ENCODE data around the gene SYCN.

SYCN gene

GRCh38 chr19:39156326-39157230, 47.5 kb downstream of the SYCN start:
- no peak overlapping the region for H3K4me3 ChIP-seq (ENCODE audit: insufficient read length, low read depth)
- H3K27me3 ChIP-seq (ENCODE audit: insufficient read depth, insufficient read length): no peaks in the 10 kb centered on the region
- H3K9ac ChIP-seq (ENCODE audit: insufficient read length, low read depth): peak overlapping the region; percentile 36
- peaks cover 16% of the 10 kb centered on the region for H3K36me3 ChIP-seq (ENCODE audit: insufficient read depth, insufficient read length, low read length)
- H3K9me3 ChIP-seq (ENCODE audit: insufficient read depth, low read length): no peaks in the 10 kb centered on the region
- no peak for DNase-seq (ENCODE audit: low read depth, low spot score)
- peaks cover 9% of the 10 kb centered on the region for H3K4me1 ChIP-seq (ENCODE audit: insufficient read depth, insufficient read length)
- TF ChIP-seq SUZ12 (IDR thresholded peaks at IDR 0.05; ENCODE audit: extremely low read depth, insufficient read depth, insufficient read length) (no peak), YY1 (IDR thresholded peaks at IDR 0.05; ENCODE audit: insufficient read depth, insufficient read length) (no peak), ZNF274 (IDR thresholded peaks at IDR 0.05; ENCODE audit: low read depth, low read length) (no peak)

- H3K4me3 ChIP-seq (ENCODE audit: insufficient read length, low read depth): no peak overlapping the region
- peaks cover 9% of the 10 kb centered on the region for H3K4me1 ChIP-seq (ENCODE audit: insufficient read depth, insufficient read length)
- H3K9ac ChIP-seq (ENCODE audit: insufficient read length, low read depth): no peak overlapping the region
- TF ChIP-seq SUZ12 (IDR thresholded peaks at IDR 0.05; ENCODE audit: extremely low read depth, insufficient read depth, insufficient read length) (no peak), YY1 (IDR thresholded peaks at IDR 0.05; ENCODE audit: insufficient read depth, insufficient read length) (no peak), ZNF274 (IDR thresholded peaks at IDR 0.05; ENCODE audit: low read depth, low read length) (no peak)
- peaks cover 19% of the 10 kb centered on the region for H3K36me3 ChIP-seq (ENCODE audit: insufficient read depth, insufficient read length, low read length)
- H3K9me3 ChIP-seq (ENCODE audit: insufficient read depth, low read length): no peaks in the 10 kb centered on the region
- DNase-seq (ENCODE audit: low read depth, low spot score): no peak
- H3K27me3 ChIP-seq (ENCODE audit: insufficient read depth, insufficient read length): no peaks in the 10 kb centered on the region
These were observed 48.3 kb downstream of the SYCN start for GRCh38 chr19:39155741-39156140.

DNA sequence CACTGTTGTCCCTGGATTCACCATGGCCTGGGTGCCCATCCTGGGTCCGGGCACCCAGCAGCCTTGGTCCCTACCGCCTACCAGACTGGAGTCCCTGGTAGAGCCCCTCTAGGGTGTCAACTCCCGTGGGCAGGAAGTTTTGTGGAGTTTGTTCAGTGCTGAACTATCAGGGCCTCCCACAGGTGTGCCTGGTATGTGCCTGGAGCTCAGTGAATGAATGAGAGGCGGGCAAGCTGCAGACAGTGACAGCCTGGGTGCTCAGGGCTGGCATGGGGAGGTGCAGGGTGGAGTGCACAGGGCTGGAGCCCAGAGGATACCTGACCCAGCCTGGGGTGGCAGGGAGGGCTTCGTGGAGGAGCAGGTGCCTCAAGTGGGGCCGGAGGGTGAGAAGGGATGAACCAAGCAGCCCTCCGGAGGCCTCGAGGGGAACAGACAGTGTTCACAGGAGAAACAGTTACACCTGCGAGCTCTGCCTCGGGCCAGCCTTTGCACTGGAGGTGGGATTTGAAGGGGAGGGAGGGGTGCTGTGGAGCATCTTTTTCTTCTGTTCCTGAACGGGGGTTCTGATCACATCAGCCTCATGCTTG, 48.9 kb downstream of the SYCN start:
- TF ChIP-seq ZNF274 (IDR thresholded peaks at IDR 0.05; ENCODE audit: low read depth, low read length) (no peak), SUZ12 (IDR thresholded peaks at IDR 0.05; ENCODE audit: extremely low read depth, insufficient read depth, insufficient read length) (no peak), YY1 (IDR thresholded peaks at IDR 0.05; ENCODE audit: insufficient read depth, insufficient read length) (no peak)
- DNase-seq (ENCODE audit: low read depth, low spot score): no peak
- no peaks in the 10 kb centered on the region for H3K27me3 ChIP-seq (ENCODE audit: insufficient read depth, insufficient read length)
- H3K36me3 ChIP-seq (ENCODE audit: insufficient read depth, insufficient read length, low read length): peaks cover 14% of the 10 kb centered on the region
- no peak overlapping the region for H3K4me3 ChIP-seq (ENCODE audit: insufficient read length, low read depth)
- no peaks in the 10 kb centered on the region for H3K9me3 ChIP-seq (ENCODE audit: insufficient read depth, low read length)
- H3K9ac ChIP-seq (ENCODE audit: insufficient read length, low read depth): no peak overlapping the region
- H3K4me1 ChIP-seq (ENCODE audit: insufficient read depth, insufficient read length): peaks cover 9% of the 10 kb centered on the region

DNA sequence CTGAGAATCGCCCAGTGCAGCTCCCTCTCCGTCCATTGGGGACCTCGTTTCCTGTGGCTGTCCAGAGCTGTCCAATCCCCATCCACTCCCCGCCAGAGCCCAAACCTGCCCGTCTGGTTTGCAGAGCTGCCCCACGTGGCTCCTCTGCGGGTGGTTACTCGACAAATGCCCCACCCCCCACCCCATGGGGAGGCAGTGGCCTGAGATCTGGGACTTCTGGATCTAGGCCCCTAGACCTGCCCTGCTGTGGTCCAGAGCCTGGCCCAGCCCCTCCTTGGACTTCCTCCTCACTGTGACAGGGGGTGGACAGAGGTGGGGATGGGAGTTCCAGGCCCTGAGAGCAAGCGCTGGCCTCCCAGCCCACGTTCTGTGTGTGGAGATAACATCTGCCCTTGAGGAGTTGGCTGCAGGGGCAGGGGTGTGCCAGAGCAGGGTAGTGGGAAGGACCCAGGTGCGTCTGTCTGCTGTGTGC, 49.4 kb downstream of the SYCN start:
- no peak for TF ChIP-seq ZNF274 (IDR thresholded peaks at IDR 0.05; ENCODE audit: low read depth, low read length)
- no peak for TF ChIP-seq YY1 (IDR thresholded peaks at IDR 0.05; ENCODE audit: insufficient read depth, insufficient read length)
- TF ChIP-seq SUZ12 (IDR thresholded peaks at IDR 0.05; ENCODE audit: extremely low read depth, insufficient read depth, insufficient read length): no peak
- Histone ChIP-seq H3K4me1 (ENCODE audit: insufficient read depth, insufficient read length) (peaks cover 9% of the 10 kb centered on the region), H3K36me3 (ENCODE audit: insufficient read depth, insufficient read length, low read length) (peaks cover 13% of the 10 kb centered on the region), H3K9ac (ENCODE audit: insufficient read length, low read depth) (no peak overlapping the region), H3K9me3 (ENCODE audit: insufficient read depth, low read length) (no peaks in the 10 kb centered on the region), H3K4me3 (ENCODE audit: insufficient read length, low read depth) (no peak overlapping the region), H3K27me3 (ENCODE audit: insufficient read depth, insufficient read length) (no peaks in the 10 kb centered on the region)
- no peak for DNase-seq (ENCODE audit: low read depth, low spot score)

GRCh38 chr19:39154100-39154628, 49.9 kb downstream of the SYCN start:
- no peak for DNase-seq (ENCODE audit: low read depth, low spot score)
- TF ChIP-seq SUZ12 (IDR thresholded peaks at IDR 0.05; ENCODE audit: extremely low read depth, insufficient read depth, insufficient read length): no peak
- no peak for TF ChIP-seq YY1 (IDR thresholded peaks at IDR 0.05; ENCODE audit: insufficient read depth, insufficient read length)
- TF ChIP-seq ZNF274 (IDR thresholded peaks at IDR 0.05; ENCODE audit: low read depth, low read length): no peak
- no peak overlapping the region for H3K9ac ChIP-seq (ENCODE audit: insufficient read length, low read depth)
- H3K4me1 ChIP-seq (ENCODE audit: insufficient read depth, insufficient read length): peaks cover 9% of the 10 kb centered on the region
- H3K27me3 ChIP-seq (ENCODE audit: insufficient read depth, insufficient read length): no peaks in the 10 kb centered on the region
- H3K4me3 ChIP-seq (ENCODE audit: insufficient read length, low read depth): no peak overlapping the region
- peaks cover under 1% of the 10 kb centered on the region; the same call in 1 of the 2 replicates for H3K9me3 ChIP-seq (ENCODE audit: insufficient read depth, low read length)
- peaks cover 13% of the 10 kb centered on the region for H3K36me3 ChIP-seq (ENCODE audit: insufficient read depth, insufficient read length, low read length)
